Activated T-cell treated with anti-CD3 and anti-CD28 coated beads, Interleukin-2, amount 50 U/mL, for 48 hours (primary cell): ENCODE results near the gene ZNF664.

Source experiments
- DNase-seq, 2 experiments: peaks; one replicate each; pipeline ENCODE4 v3.0.0-alpha.2; 2020

ZNF664 gene

DNA sequence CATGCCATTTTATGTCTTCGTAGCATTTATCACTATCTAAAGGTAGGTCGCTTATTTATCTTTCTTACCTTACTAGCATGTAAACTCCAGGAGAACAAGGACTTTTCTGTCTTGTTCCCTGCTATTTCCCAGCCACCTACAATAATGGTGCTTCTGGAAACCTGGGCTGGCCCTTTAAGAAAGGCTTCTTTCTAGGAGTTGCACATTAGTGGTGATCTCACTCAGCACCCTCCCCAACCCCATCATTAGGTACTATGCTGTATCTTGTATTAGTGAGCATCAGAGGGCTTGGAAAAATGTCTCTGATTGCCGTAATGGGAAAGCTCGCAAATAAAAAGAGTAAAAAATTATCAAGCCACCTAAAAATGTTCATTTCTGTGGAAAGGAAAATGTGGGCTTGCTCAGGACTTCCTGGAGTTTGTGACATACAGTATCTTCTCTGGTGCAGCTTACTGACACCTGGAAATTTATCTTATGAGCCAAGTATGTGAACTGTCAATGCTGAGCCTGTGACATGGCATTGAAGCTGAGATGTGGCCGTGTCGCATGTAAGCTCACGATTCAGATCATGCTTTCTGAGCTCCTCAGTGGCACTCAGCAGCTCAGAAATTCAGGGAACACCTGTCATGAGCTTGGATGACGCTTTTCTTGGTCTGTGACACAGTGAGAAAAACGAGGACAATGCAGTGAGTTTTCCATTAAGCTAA is 12.8 kb upstream of the ZNF664 start:
- DNase-seq: no peak

- DNase-seq: no peak
These were observed 12.2 kb upstream of the ZNF664 start for GRCh38 chr12:123960856-123961255.

- DNase-seq: no peak
These were observed 11.2 kb upstream of the ZNF664 start for GRCh38 chr12:123961585-123962345.

- DNase-seq: no peak
These were observed 10.5 kb upstream of the ZNF664 start for GRCh38 chr12:123962513-123962912.

DNA sequence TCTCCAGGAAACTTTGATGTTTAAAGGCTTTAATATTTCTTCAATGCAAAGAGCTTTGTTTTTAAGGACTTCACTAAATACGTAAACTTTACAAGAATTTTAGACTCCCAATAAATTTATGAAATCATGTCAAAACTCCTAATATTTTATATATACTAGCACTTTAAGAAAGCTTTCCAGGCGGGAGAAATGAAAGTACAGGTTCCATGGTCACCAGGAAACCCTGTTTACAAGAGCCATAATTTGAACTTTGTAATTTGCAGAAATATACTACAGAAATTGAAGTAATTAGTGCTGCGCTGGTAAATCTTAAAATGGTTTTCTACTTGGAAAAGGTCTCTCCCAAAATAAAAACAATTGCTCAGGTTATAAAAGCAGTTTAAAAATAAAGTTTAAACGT is 9.2 kb upstream of the ZNF664 start:
- DNase-seq: no peak

DNA sequence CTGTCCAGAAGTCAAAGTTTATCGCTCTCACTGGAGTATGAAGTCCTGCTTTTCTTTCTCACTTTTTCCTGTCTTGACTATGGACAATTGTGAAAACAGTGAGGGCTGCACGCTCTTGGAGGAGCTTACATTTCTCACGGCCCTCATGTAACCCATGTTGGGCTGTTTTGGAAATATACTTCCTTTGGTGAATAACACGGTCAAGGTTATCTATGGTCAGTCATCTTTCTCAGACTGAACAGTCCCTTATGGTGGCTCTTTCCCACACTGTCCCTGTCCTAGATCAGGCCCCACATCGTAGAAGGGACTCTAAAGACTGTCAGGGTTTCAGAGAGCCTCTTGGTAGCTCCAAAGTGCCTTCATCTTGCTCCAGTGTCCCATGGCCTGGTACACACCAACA is 7.6 kb upstream of the ZNF664 start:
- no peak for DNase-seq

- no peak for DNase-seq
These were observed 6.4 kb upstream of the ZNF664 start for GRCh38 chr12:123966596-123966995.

- DNase-seq: no peak
These were observed 5.9 kb upstream of the ZNF664 start for GRCh38 chr12:123967121-123967586.

DNA sequence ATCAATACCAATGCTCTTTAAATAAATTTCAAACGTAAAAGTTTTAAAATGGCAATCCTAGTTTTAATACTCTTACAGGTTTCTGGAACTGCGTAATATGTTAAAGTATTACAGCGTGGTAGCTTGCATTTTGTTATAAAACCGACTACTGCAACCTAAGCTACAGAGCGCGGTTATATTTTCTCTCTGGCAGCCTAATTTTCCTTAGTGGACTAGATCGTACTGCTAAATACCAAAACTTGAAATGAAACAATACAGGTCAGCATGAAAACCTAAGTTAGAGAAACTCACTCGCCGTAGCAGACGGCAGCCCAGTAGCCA is 1.6 kb upstream of the ZNF664 start:
- DNase-seq: no peak

DNA sequence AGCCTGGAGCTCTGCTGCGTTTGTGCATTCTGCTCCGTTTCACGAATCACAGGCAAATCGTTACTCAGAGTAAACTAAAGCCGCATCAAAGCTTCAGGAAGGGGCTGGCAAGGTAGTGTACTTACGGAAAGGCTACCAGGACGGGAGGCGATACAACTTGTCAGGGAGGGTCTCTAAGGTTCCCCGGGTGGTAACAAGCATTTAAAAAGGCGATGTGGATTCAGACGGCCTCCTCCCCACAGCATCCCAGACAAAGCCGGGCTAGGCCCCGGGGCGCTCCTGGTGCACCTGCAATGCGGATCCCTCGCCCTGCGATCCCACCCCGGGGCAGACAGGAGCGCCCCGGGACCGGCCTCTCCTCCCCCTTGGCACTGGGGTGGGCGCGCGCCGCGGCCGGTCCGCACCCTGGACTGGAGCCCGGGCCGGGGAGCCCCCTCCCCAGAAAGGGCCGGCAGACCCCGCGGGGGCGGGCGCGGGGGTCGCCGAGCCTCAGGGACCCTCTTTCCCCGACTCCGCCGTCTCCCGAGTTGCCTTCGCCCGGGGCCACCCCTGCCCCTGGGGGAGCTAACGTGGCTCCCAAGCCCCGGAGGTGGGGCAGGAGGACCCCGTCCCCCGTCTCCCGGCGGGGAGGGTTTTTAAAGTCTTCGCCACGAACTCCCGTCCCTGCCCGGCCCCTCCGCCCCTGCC is 1.1 kb upstream of the ZNF664 start:
- peak; percentile 59 to 64 for DNase-seq

GRCh38 chr12:123973552-123974341 is 732 bp downstream of the ZNF664 start:
- DNase-seq: peak; percentile 34 to 52

DNA sequence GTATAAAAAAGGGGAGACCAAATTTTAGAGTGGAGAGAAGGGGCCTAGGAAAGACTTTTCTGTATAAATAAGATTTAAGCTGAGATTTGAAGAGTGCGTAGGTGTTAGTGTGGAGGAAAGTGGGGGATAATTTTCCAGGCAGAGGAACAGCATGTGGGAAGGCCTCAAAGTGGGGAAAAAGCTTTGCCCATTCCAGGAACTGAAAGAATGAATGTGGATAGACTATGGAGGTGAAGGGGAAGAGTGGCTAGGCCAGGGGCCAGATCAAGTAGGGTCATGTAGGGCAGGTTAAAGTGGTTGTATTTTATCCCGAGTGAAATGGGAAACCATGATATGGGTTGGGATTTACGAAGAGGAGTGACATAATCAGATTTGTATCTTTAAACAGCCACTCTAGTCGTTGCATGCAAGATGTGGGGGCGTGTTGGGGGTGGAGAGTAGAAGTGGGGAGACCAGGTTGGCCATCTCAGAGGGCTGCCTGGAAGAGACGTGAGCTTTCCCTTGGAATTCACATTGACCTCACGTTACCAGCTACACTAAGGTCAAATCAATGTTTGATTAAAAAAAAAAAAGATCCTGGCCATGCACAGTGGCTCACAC is 3.3 kb downstream of the ZNF664 start:
- no peak for DNase-seq

DNA sequence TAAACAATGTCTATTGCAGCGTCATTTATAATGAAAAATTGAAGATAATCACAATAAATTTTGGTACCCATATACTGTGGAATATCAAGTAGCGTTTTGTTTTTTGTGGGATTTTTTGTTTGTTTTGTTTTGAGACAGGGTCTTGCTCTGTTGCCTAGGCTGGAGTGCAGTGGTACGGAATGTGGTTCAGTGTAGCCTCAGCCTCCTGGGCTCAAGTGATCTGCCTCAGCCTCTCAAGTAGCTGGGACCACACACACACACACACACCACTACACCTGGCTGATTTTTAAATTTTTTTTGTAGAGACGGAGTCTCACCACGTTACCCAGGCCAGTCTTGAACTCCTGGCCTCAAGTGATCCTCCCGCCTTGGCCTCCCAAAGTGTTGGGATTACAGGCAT is 6.6 kb downstream of the ZNF664 start:
- DNase-seq: no peak

- no peak for DNase-seq
These were observed 9.3 kb downstream of the ZNF664 start for GRCh38 chr12:123982269-123982668.

DNA sequence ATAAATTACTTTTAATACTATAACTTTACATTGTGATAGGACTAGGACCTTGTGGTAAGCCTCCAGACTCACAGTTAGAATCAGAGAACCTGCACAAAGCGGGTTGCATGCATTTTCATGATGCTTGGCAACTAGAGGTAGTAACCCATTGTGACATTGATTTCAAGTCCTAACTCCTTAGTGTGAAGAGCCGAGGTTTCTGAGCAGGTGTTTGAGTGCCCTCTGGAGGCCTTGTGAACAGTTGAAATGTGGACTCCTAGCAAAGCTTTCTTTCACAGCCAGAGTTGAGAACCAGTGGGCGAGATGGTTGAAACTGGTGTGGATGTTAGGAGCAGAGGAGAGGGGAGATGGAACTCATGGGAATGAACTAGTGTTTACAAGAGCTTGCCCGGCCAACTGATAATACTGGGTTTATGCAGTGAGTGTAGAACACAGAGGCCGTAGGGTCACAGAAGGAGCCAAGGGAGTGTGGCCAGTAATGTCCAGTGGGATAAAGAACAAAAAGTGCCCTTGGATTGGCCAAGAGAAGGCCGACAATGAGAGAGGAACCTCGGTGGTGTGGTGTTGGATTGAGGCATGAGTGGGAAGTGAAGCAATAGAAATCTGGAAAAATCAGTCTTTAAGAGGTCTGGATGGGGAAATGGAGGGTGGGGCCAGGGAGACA is 10.9 kb downstream of the ZNF664 start:
- peak; percentile 43 to 46 for DNase-seq

DNA sequence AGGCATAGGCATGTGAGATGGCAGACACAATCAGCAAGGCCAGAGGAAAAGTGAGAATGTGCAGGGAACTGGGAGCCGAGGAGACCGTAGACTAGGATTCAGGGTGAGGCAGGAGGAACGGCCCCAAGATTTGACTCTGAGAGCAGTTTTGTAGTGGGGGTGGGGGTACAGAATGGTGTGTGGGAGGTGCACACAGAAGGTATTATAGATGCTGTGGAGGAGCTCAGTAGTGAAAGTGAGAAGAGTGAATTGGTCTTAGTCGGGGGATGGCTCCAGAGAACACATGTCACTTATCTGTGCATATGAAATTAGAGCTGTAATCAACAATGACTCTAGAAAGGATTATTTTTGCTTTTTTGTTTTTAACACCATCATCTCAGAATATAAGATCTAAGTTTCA is 11.9 kb downstream of the ZNF664 start:
- no peak for DNase-seq

GRCh38 chr12:123986374-123986965 is 13.5 kb downstream of the ZNF664 start:
- DNase-seq: no peak

GRCh38 chr12:123987022-123987421 is 14.0 kb downstream of the ZNF664 start:
- no peak for DNase-seq

- DNase-seq: no peak
These were observed 16.2 kb downstream of the ZNF664 start for GRCh38 chr12:123989168-123989567.

DNA sequence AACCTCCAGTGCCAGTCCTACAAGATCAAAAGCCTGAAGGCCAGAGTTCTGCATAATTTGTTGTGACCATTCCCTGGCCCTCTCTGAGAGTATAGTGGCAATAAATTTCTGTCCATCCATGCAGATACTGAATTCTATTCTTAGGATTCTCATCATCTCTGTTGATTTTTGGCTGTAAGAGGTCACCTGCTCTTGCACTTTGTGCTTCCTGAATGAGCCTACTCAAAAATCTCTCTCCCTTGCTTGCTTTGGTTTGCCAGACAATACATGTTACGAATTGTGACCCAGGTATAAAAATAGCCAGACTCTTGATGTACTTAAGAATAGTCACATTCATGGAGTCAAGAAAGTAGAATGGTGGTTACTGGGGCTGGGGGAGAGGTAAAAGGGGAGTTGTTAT is 16.7 kb downstream of the ZNF664 start:
- no peak for DNase-seq

- no peak for DNase-seq
These were observed 17.5 kb downstream of the ZNF664 start for GRCh38 chr12:123990511-123990910.
